Kidney epithelial cell (primary cell): ENCODE data around the gene PAX1. TPM values are rescaled to one million over a fixed set of nuclear protein-coding genes. Genes with fewer than 3 reads are reported as not detected.

Source experiments
- DNase-seq: peaks from one replicate; pipeline ENCODE4 v3.0.0-alpha.2; 2010; ENCODE audit warnings: low read depth
- H3K27me3 ChIP-seq: 2 replicates; pipeline ENCODE4 v1.6.0; 2011; ENCODE audit warnings: low read length; ENCODE audit not compliant: control insufficient read depth, insufficient read depth
- H3K36me3 ChIP-seq: 2 replicates; pipeline ENCODE4 v1.5.1; 2011; ENCODE audit warnings: low read length; ENCODE audit not compliant: control insufficient read depth, insufficient read depth
- H3K4me3 ChIP-seq: 2 replicates; pipeline ENCODE4 v1.5.1; 2011; ENCODE audit warnings: low read depth, mild to moderate bottlenecking, control low read depth, low read length
- CTCF ChIP-seq: IDR thresholded peaks from 2 replicates; pipeline ENCODE4 v1.5.1; 2011; ENCODE audit warnings: mild to moderate bottlenecking, moderate library complexity, low read length, control low read depth, inconsistent platforms; ENCODE audit not compliant: insufficient read depth, poor library complexity, severe bottlenecking
- total RNA-seq: library from RNA; depleted of rRNA; stranded (reverse); fragments of >200 nt; gene quantifications from 2 replicates; pipeline ENCODE4 v1.2.3, GENCODE V29; 2015

PAX1 gene
- total RNA-seq, 1 donor from 2014 or later, result not detected

GRCh38 chr20:21670126-21670525 lies 35.3 kb upstream of the PAX1 start:
- no peak for TF ChIP-seq CTCF
- no peak for DNase-seq
- no peaks in the 10 kb centered on the region for H3K27me3 ChIP-seq
- no peaks in the 10 kb centered on the region for H3K36me3 ChIP-seq
- H3K4me3 ChIP-seq, result no peak overlapping the region

GRCh38 chr20:21670981-21671380 lies 34.5 kb upstream of the PAX1 start:
- no peak for DNase-seq
- Histone ChIP-seq H3K27me3 (no peaks in the 10 kb centered on the region), H3K4me3 (no peak overlapping the region), H3K36me3 (no peaks in the 10 kb centered on the region)
- TF ChIP-seq CTCF, result no peak

- Histone ChIP-seq H3K4me3 (no peak overlapping the region), H3K36me3 (no peaks in the 10 kb centered on the region)
These were observed 28.2 kb upstream of the PAX1 start for GRCh38 chr20:21677261-21677660.

GRCh38 chr20:21677781-21678180 lies 27.7 kb upstream of the PAX1 start:
- H3K36me3 ChIP-seq, result no peaks in the 10 kb centered on the region
- no peak overlapping the region for H3K4me3 ChIP-seq
- no peak for TF ChIP-seq CTCF
- no peak for DNase-seq
- H3K27me3 ChIP-seq, result peaks cover 3% of the 10 kb centered on the region

More at GRCh38 chr20:21677261-21677660, 28.2 kb upstream of the PAX1 start:
- no peak for DNase-seq
- peaks cover 3% of the 10 kb centered on the region for H3K27me3 ChIP-seq
- no peak for TF ChIP-seq CTCF

GRCh38 chr20:21681234-21681921 lies 24.1 kb upstream of the PAX1 start:
- no peak overlapping the region for H3K4me3 ChIP-seq
- no peaks in the 10 kb centered on the region for H3K36me3 ChIP-seq
- no peak for DNase-seq
- TF ChIP-seq CTCF, result no peak
- peaks cover 3% of the 10 kb centered on the region for H3K27me3 ChIP-seq

GRCh38 chr20:21681922-21682318 lies 23.5 kb upstream of the PAX1 start:
- no peak for DNase-seq
- H3K27me3 ChIP-seq, result peaks cover 3% of the 10 kb centered on the region
- H3K36me3 ChIP-seq, result no peaks in the 10 kb centered on the region
- no peak overlapping the region for H3K4me3 ChIP-seq
- TF ChIP-seq CTCF, result no peak
